SK-N-SH (cell line): Measurements from ENCODE around the gene LAMA4.
A peak's percentile ranks its signal among the peaks of the same experiment; 100 is the strongest.

Experiments used
- CTCF ChIP-seq: fragments of 200-600 bp; sonication (generic); IDR thresholded peaks from 2 replicates; pipeline ENCODE4 v1.6.1; 2017; ENCODE audit warnings: antibody characterized with exemption, mild to moderate bottlenecking, moderate library complexity
- EZH2phosphoT487 ChIP-seq: fragments of 200-600 bp; sonication (generic); IDR thresholded peaks from 2 replicates; pipeline ENCODE4 v1.6.1; 2017; ENCODE audit warnings: low read depth, mixed run types, mild to moderate bottlenecking, antibody characterized with exemption, moderate library complexity, borderline replicate concordance
- PBX3 ChIP-seq: IDR thresholded peaks from 2 replicates; pipeline ENCODE4; 2012
- POLR2AphosphoS5 ChIP-seq: IDR thresholded peaks from 2 replicates; pipeline ENCODE4 v1.6.1; 2012; ENCODE audit warnings: low read depth, low read length
- RAD21 ChIP-seq: IDR thresholded peaks from 2 replicates; pipeline ENCODE4 v1.6.1; 2012; ENCODE audit warnings: mild to moderate bottlenecking, low read length
- REST ChIP-seq: IDR thresholded peaks from 2 replicates; pipeline ENCODE4 v1.6.1; 2012; ENCODE audit warnings: mild to moderate bottlenecking, low read depth, low read length, moderate library complexity
- USF1 ChIP-seq: IDR thresholded peaks from 2 replicates; pipeline ENCODE4 v1.4.0; 2012; ENCODE audit warnings: low read depth, borderline replicate concordance
- YY1 ChIP-seq: IDR thresholded peaks from 2 replicates; pipeline ENCODE4 v1.4.0; 2012; ENCODE audit warnings: low read depth, mild to moderate bottlenecking

- TF ChIP-seq CTCF (peak; percentile 96), USF1 (no peak), YY1 (no peak), PBX3 (no peak), EZH2phosphoT487 (no peak), POLR2AphosphoS5 (no peak), RAD21 (peak; percentile 98), REST (0 out of 2 replicates have a peak, but pooled peaks have one; percentile 27)
Measured at GRCh38 chr6:112163295-112164257, 90.8 kb downstream of the LAMA4 start.
